HG03432 (cell line): ENCODE results near the gene CSTPP1.

ENCODE experiments used
- ATAC-seq: cut with Tn5 transposase; IDR thresholded peaks from one replicate; pipeline ENCODE4 v1.9.1; 2021; ENCODE audit warnings: mild to moderate bottlenecking, moderate library complexity; ENCODE audit not compliant: unreplicated experiment

The CSTPP1 gene

DNA sequence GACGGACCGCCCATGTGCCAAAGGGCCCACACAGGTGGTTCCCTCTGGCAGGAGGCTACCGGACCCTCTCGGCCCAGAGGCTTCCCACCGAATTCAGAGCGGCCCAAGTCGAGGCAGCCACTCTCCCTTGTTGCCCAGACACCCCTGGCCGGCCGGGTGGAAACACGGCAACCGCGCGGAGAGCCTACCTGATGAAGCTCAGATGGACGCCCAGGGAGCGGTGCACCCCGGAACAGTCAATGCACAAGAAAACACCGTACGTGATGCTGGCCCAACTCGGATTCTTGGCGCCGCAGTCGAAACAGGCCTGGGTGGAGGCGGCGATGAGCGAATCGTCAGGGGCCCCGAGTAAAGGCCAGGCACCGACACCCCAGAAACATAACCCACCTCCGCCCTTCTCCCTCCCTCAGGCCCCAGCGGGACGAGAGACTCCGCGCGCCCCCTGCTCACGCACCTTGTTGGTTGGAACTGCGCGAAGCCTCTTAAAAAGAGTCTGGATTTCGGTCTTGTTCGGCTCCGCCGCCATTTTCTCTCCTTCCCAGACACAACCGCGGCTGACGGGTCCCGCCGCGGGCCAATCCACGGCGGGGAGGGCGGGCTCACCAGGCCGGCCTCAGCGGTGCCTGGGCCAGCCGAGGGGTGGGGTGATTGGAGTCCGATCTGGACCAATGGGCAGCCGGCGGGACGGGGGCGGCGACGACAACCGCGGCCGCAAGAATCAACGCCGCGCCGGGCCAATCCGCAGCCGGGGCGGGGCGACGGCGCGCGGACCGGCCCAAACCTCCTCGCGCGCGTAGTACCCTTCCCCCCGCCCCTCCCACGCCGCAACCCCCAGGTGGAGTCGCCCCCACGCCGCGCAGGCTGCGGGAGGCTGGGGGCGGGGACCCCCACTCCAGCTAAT lies 240.0 kb downstream of the CSTPP1 start, which contains the start of gene ARFGAP2:
Gene ARFGAP2, minus strand, starts transcription at position 552 of the 901 bp plus-strand sequence. Its CDS starts 26 bp downstream, at position 526.
- peak; percentile 93 for ATAC-seq

DNA sequence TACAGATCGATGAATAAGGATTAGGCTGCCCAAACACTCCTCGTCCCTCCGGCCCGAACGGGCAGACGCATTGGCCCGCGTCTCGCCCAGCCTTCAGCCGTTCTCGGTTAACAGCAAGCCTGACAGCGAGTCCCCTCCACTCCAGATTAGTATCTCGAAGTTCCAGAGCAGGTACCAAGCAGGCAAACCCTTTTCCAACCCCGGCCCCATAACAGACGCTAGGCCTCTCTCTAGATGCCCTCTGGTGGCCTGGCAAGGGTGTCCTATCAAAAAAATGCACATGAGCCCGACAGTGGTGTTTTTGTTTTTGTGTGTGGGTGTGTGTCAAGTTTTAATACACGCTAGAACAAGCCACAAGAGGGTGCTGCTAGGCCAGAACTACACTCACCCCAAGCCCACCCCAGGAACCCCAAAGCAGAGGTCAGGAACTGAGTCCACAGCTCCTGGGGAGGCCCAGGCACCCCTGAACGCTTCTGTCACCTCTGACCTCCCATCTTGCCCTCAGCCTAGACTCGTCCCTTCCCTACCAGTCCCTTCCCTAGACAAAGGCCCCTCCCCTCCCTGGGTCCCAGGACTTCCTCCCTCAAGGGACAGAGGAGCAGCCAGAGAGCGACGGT lies 240.8 kb downstream of the CSTPP1 start:
- ATAC-seq: peak; percentile 54

DNA sequence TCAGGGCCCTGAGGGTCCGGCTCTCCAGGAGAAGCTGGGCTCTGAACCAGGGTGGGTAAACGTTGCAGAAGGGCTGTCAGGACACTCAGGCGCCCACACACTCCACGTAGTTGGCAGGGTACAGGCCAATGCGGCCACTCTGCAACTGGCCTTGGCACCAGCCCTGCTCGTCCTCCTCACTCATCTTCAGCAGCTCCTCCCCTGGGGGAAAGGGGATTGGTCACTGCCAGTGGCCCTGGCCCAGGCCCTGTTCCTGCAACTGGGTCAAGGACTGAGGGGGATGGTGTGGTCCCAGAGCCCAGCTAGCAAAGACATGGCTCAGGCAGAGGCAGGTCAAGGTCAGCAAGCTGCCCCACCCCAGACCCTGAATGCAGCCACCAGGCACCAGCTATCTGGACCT lies 241.3 kb downstream of the CSTPP1 start:
- ATAC-seq: no peak

DNA sequence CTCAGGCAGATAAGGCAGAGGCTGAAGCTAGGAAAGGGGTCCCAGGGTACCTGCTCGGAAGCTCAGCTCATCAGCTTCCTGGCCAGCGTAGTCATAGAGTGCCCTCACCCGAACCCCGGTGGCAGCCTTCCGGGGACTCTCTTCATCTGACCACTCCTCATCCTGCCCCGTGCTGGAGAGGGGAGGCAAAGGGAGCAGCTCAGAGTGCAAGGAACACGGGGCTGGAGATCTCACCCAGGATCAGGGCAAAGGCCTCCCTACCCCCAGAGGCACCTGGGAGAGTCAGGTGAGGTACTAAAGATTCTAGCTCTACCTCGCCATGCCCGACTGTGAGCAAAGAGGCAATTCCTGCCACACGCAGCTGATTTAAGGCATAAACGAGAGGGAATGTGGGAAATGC lies 241.8 kb downstream of the CSTPP1 start:
- ATAC-seq: no peak

DNA sequence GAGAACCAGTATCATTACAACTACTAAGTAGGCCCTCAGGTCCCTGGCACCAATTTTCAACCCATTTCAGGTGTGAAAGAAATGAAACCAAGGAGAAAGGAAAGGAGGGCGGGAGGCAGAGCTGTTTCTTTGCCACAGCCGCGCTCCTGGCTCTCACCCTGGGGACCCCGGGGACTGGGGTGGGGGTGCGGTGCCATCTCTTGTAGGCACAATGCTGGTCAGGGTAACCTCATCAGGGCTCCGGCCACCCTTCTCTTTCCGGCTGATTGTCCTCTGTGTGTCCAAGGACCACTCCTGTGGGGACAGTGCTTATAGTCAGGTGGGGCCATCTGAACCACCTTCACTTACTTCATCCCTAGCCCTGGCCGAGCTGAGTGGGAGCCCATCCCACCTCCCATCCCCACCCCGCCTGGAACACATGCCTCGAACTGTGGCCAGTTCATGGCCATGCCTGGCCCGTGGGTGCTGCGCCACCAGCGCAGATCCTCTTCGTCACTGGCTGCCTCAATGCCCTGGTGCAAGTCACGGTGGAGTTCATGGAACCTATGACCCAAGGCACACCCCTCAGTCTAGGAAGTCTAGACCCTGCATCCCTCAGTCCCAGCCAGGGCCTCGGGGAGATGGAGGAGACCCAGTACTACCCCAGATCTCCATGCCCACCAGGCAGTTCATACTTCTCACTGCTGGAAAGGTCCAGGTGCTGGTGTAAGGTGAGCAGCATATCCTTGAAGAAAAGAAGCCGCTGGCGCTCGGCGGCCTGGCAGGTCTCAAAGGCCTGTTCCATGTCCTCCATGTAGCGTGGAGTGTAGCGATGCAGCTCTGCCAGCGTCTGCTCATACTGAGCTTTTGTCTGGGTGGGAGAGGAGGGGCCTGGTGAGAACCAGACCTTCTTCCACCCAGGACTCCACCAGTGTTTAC lies 242.4 kb downstream of the CSTPP1 start:
- no peak for ATAC-seq

DNA sequence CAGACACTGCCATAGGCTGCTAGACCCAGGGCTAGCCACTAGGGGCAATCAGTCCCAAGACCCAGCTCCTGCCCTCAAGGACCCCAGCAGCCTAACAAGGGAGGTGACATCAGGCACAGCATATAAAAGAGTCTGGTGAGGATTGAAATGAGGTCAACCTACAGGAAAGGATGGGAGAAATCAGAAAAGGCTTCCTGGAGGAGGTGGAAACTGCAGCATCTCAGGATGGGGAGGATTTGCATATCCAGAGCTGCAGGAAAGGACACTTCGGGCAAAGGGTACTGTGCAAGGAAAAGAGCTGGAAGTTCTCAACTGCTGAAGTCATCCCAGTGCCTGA lies 243.1 kb downstream of the CSTPP1 start:
- ATAC-seq: no peak

DNA sequence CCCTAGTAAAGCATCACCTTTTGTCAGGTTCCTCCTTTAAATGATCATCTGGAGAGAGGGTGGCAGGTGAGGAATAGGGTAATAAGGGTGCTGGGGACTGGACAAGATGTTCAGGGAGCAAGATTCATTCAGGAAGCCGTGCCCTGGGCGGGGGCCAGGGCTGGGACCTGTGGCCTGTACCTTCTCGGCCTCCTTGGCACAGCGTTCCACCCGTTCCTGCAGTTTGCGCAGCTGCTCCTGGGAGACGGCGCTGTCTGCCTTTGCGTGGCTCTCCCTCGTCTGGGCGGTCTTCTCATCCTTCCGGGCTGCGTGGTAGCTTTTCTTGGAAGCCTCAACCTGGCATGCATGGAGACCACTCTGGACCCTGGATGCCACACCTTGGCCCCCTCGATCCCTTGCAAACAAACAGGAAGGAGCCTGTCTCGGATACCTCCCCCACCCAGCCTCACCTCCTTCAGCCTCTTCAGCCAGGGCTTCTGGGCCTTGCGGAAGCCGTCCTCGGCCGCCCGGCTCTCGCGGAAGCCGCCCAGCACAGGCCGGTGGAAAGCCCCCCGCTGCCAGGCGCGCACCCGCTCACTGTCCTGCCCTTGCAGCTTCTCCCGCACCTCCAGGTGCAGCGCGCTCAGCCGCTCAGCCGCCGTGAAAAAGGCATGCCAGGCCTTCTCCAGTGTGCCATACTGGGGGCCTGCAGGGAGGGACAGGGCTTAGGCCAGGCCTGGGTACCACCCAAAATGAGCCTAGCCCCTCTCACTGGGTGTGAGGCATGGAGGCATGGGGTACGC lies 243.6 kb downstream of the CSTPP1 start:
- no peak for ATAC-seq

DNA sequence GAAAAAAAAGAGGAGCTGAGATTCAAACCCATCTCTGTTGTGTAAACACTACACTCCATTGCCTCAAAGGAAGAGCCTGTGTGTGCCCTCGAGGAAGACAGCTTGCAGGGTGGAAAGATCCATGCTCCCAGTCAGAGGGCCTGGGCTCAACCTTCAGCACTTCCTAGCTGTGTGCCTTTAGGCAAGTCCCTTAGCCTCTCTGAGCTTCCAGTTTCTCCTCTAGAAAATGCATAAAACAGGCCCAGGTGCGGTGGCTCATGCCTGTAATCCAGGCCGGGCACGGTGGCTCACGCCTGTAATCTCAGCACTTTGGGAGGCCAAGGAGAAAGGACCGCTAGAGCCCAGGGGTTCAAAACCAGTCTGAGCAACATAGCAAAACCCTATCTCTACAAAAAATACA lies 244.7 kb downstream of the CSTPP1 start:
- no peak for ATAC-seq

DNA sequence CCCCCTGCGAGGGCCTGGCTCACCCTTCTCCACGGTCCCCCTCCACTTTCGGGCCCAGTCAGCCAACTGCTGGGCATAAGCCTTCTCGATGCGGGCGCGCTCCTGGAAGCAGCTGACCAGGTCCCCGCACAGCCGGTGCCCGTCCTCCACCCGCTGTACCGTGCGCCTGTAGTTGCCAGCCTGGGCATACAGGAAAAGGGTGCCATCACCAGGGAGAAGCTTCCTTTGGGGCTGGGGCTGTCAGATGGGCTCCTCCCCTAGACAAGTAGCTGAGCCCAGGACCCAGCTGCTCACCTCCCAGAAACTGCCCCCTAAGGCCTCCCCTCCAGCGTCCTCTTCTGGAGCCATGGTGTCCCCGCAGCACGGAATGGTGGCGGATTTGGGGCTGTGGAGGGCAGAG lies 245.8 kb downstream of the CSTPP1 start:
- ATAC-seq: no peak

DNA sequence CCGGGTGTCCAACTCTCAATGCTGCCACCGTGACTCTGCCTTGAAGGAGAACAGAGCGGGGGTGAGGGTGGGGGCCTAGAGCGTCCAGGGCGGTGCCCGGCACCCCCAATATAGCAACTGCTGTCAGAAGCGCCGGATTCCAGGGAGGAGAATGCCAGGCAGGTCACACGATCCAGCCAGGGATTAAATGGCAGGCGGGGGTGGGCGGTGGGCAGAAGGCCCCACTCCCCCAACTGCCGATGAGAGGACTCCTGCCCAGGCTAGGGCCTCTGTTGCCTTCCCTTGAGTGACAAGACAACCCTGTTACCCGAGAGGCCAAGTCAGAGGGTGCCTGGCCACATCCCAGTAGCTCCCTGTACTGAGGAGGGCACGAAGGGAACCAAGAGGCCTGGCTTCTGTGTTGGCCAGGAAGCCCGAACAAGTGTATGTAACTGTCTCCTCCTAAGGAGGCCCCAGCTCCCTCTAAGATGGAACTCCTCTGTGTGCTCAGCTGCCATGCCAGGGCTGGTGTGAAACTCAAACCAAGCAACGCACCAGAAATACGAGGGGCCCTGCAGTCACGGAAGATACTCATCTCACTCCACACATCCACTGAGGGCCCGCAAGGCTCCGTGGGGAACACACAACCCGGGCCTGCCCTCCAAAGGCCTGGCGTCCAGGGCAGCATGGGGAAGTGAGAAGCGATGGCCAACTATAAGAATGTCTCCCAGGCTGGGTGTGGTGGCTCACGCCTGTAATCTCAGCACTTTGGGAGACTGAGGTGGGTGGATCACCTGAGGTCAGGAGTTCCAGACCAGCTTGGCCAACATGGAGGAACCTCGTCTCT lies 246.7 kb downstream of the CSTPP1 start:
- no peak for ATAC-seq

DNA sequence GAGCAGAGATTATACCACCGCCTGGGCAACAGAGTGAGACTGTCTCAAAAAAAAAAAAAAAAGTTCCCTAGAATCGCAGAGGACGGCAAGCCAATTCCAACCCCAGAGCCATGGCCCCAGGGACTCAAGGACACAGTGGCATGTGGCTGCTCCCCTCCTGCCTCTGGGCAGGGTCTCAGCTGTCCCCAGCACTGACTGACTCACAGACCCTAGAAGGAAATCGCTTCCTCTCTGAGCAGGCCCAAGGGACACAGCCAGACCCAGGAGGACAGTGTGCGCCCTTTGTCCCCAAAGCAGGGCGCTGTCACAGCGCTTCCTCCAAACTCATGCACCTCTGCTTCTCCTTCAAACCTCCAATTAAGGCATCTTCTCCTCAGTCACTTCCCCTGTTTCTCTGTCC lies 247.4 kb downstream of the CSTPP1 start:
- ATAC-seq: no peak

DNA sequence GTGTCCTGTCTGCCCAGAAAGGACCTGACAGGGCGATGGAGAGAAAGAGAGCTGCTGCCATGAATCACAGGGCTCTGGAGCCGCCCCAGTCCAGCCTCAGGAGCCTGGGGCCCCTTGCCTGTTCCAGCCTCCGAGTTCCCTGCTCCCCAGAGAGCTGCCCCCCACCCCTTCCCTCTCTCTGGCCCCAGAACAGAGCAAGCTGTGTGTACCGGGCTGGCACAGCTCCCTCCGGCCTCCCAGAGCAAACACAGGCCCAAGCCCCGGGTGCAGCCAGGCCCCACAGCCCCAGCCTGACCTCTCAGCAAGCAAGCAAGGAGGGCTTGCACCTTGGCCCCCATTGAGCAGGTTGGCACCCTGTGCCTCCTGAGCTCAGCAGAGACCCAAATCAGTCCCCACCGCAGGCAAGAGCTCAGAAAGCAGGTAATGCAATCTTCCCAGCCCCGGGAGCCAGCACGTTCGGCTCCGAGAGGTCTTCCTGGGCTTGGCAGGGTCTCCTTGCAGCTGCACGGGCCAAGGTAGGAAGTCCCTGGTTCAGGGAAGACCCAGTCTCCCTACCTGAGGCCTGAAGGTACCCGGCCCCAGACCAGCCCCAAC lies 248.2 kb downstream of the CSTPP1 start:
- no peak for ATAC-seq

DNA sequence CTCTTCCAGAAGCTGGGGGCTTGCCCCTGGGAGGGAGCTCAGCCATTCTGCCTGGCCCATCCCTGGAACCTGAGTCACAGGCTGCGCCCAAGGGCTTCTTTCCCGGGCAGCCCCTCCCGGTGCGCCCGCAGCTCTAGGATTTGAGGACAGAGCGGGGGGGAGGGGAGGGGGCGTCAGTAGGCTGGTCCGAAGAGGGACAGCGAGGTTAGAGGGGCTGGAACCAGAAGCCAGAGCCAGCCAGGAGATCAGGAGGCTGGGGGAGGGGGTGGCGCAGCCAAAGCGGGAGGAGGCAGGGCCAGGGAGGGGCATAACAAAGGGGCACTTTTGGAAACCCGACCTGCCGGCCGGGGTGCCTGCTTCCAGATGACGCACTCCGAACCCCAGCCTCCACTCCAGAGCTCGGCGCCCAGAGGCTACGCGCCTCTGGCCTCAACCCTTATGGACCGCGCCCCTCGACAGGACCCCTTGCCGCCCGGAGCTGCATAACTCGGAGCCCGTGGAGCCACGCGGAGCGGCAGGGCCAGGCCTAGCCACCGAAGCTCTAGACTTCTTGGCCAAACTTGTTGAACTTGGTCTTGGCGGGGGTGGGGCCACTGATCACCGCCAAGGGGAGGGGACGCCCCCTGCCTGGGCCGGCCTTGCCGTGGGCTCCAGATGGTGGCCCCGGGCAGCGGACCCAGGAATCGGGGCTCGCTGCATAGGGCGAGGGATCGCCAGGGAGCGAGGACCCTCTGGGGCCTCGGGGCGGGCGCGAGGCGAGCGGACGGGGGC lies 248.9 kb downstream of the CSTPP1 start:
- peak; percentile 21 for ATAC-seq

DNA sequence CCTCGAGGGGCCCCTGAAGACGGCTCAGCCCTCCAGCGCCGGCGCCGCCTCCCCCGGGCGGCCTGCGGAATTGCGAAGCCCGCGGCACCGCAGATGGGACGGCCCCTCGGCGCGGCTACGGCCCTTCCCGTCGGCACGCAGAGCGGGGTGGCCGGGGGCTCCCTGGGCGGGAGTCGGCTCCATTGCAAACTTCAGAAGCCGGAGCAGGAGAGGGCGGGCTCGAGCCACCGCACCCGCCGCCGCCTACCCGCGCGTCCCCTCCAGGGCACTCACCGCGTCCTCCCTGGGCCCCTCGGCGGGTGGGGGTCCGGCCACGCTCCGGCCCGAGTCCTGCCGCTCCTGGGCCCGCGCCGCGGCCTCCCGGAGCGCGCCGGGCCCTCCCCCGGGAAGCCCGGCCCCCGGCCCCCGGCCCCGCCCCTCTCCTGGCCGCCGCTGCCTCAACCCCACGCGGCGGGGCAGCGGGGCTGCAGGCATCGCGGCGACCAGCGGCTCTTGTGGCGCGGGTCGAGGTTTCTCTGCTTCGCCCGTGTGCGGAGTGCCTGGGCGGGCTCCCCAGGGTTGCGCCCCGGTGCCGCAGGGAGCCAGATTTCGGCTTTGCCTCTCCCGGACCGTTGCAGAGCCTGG lies 249.6 kb downstream of the CSTPP1 start, which contains the start of gene PACSIN3:
Gene PACSIN3, minus strand, starts transcription at position 359 of the 624 bp plus-strand sequence. CDS start 3,707 bp downstream, outside the sequence.
- peak; percentile 71 for ATAC-seq

DNA sequence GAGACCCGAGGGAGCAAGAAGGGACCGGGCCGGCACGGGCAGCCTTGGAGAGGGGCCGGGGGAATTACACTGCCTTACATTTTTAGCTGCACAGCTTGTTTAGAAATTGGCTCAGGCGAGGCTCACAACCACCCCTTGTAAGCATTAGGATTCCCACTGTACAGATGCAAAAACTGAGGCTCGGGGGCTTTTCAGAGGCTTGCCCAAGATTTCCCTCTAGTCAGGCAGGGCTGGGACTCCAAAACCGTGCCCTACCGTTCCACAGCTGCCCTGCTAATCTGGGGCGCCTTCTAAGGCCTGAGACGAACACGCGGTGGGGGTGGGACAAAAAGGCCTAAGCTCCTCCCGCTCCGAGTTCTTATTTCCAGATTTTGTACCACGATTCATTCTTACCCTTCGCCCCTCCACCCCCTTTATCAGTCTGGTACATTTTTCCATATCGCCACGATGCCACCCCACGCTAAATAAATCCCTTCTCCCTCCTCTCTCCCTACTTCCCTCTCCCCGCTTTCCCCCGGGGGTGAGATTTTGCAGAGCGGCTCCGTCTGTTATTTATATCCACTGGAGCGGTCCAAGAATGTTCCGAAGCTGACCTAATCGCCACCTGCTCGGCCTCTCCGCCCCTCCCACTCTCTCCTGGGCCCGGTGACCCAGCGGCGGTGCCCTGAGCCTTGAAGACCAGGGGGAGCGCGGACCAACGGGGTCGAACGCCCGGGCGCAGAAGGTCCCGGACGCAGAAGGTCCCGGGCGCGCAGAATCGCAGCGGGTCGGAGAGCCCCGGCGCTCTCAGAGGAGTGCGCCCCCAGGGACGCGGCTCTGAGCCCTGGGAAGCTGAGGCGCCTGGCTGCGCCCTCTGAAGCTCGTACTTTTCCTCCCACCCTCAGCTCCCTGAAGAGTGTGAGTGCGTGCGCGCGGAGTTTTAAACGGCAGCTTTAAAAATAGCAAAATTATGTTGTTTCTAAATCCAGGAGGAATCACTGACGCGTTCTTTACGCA lies 250.4 kb downstream of the CSTPP1 start:
- no peak for ATAC-seq

DNA sequence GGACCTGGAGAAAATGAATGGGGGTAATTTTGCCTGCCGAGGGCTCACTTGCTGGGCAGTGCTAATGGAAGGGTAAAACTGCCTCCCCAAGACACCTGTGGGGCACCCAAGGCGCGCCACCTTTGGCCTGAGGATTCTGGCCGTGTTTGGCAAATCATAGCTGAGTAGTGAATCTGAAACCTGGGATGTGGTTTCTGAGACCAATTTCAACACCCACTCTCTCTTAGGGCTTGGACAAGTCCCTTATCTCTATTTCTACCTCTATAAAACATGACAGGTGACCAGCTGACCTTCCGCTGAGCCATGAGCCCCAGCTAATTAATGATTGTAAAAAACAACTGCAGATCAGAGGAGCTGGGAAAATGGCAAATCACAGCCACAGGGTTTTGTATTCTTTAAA lies 251.2 kb downstream of the CSTPP1 start:
- ATAC-seq: no peak

DNA sequence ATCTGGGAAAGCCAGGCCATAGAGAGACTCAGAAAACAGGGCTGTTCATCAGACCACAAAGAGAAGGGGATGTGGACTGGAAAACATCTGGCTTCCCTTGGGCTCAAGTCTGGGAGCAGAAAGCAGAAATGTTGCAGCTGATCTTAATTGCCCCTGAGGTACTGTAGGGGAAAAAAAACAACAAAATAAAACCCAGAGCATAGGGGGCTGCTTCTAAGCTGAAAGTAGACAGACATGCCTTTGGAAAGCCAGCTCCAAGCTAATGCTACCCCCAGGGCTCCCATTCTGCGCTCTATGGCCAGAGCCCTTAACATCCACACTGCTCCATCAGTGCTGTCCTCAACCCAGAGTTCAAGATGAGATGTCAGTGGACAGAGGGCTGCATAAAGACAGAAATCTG lies 251.7 kb downstream of the CSTPP1 start:
- no peak for ATAC-seq
